Measurements from ENCODE around the gene IFT122. TPM values are rescaled to one million over a fixed set of nuclear protein-coding genes. Genes with fewer than 3 reads are reported as not detected.
"Not testable (repeated sequence)": the region's sequence is repeated elsewhere in the genome, so short reads cannot be mapped to it uniquely, and the experiment has no call there.

IFT122 gene, protein sequence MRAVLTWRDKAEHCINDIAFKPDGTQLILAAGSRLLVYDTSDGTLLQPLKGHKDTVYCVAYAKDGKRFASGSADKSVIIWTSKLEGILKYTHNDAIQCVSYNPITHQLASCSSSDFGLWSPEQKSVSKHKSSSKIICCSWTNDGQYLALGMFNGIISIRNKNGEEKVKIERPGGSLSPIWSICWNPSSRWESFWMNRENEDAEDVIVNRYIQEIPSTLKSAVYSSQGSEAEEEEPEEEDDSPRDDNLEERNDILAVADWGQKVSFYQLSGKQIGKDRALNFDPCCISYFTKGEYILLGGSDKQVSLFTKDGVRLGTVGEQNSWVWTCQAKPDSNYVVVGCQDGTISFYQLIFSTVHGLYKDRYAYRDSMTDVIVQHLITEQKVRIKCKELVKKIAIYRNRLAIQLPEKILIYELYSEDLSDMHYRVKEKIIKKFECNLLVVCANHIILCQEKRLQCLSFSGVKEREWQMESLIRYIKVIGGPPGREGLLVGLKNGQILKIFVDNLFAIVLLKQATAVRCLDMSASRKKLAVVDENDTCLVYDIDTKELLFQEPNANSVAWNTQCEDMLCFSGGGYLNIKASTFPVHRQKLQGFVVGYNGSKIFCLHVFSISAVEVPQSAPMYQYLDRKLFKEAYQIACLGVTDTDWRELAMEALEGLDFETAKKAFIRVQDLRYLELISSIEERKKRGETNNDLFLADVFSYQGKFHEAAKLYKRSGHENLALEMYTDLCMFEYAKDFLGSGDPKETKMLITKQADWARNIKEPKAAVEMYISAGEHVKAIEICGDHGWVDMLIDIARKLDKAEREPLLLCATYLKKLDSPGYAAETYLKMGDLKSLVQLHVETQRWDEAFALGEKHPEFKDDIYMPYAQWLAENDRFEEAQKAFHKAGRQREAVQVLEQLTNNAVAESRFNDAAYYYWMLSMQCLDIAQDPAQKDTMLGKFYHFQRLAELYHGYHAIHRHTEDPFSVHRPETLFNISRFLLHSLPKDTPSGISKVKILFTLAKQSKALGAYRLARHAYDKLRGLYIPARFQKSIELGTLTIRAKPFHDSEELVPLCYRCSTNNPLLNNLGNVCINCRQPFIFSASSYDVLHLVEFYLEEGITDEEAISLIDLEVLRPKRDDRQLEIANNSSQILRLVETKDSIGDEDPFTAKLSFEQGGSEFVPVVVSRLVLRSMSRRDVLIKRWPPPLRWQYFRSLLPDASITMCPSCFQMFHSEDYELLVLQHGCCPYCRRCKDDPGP
- 100 to 1,000 TPM; 125 to 168 TPM for total RNA-seq
- 218 TPM for polyA plus RNA-seq (ENCODE audit: insufficient read depth, low read depth, low replicate concordance)
- long read RNA-seq, donor 1, partial matches to known transcripts = 0 of 4 reads
- long read RNA-seq, donor 1, other reads (novel, unspliced or antisense) = 0 of 4 reads
- long read RNA-seq, donor 2, partial matches to known transcripts = 5 of 6 reads
- long read RNA-seq, donor 2, other reads (novel, unspliced or antisense) = 0 of 6 reads

DNA sequence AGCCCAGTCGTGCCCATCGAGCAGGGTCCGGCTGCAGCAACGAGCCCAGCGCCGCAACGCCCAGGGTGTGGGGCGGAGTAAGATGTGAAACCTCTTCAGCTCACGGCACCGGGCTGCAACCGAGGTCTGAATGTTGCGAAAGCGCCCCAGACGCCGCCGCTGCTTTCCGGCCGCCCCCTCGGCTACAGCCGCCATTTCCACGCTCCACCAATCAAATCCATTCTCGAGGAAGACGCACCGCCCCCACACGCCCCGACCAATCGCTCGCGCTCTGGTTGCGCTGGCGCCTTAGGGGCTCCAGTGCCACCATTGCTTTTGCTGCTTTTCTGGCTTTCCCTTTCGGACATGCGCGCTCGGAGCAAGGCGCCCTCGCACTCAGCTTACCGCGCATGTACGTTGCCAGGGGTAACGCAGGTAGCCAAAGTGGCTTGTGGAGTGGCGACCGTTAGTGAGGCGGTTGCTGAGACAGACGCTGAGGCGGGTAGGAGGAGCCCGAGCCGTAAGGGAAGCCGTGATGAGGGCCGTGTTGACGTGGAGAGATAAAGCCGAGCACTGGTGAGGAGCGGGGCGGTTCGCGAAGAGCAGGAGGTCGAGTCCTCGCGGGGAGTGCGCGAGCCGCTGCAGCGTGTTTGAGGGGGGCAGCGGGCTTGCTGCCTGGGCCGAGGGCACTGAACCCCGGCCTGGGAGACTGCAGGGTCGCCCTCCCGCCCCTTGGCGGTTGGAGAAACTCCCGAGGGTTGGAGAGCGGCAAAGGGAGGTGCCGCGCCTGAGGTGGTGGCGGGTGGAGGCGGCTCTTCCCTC lies at the start of gene IFT122, which contains the start of gene MBD4:
Gene IFT122 (plus strand): TSS at position 408 of the 801 bp plus-strand sequence. CDS start 107 bp downstream, at position 515.
Gene MBD4 (minus strand): TSS at position 132 of the 801 bp plus-strand sequence. CDS start 115 bp downstream, at position 17.
- no peaks in the 10 kb centered on the region for H3K9me3 ChIP-seq
- no peaks in the 10 kb centered on the region for H3K27me3 ChIP-seq
- TF ChIP-seq, protein P1, sequence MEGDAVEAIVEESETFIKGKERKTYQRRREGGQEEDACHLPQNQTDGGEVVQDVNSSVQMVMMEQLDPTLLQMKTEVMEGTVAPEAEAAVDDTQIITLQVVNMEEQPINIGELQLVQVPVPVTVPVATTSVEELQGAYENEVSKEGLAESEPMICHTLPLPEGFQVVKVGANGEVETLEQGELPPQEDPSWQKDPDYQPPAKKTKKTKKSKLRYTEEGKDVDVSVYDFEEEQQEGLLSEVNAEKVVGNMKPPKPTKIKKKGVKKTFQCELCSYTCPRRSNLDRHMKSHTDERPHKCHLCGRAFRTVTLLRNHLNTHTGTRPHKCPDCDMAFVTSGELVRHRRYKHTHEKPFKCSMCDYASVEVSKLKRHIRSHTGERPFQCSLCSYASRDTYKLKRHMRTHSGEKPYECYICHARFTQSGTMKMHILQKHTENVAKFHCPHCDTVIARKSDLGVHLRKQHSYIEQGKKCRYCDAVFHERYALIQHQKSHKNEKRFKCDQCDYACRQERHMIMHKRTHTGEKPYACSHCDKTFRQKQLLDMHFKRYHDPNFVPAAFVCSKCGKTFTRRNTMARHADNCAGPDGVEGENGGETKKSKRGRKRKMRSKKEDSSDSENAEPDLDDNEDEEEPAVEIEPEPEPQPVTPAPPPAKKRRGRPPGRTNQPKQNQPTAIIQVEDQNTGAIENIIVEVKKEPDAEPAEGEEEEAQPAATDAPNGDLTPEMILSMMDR (IDR thresholded peaks at IDR 0.05) = no peak
- peak; percentile 23 for TF ChIP-seq POLR2A (IDR thresholded peaks at IDR 0.05)
- peaks cover 24% of the 10 kb centered on the region for H3K4me1 ChIP-seq
- WGBS, 2 donors = 0 to 1% methylated on average over 21 to 75 of the region's 75 CpGs
- peak; percentile 98 for DNase-seq
- intact Hi-C loops (cut with DNase I; ENCODE audit: low total_unique reads) = no loop called here
- H3K4me3 ChIP-seq = peak within 1 kb of the TSS; percentile 80 to 86
- H3K36me3 ChIP-seq (ENCODE audit: low read depth, missing control alignments) = no peaks in the 10 kb centered on the region
- peak within 1 kb of the TSS; percentile 83 to 90 for H3K27ac ChIP-seq

DNA sequence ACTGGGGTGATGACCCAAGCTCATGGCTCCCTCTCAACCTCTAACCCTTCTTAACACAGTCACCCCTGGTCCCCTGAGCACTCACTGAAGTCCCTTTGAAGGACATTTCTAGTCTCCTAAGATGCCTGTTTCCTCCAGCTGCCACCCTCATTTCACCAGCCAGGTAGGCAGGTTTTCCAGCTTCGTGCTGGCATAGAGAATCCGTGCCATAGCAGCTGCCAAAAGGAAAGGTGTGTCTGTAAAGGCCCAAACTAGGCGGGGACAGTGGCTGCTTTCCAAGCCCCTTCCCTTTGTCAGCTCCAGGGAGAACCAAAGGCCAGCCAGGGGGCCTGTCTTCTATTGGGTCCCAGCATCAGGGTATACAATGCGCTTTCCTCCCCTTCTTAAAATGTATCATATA lies 48.4 kb upstream of the IFT122 start:
- H3K4me3 ChIP-seq; DNase-seq; H3K36me3 ChIP-seq (ENCODE audit: low read depth, missing control alignments); H3K9me3 ChIP-seq; H3K27me3 ChIP-seq; H3K4me1 ChIP-seq; H3K27ac ChIP-seq; intact Hi-C loops (cut with DNase I; ENCODE audit: low total_unique reads): not testable (repeated sequence)
- WGBS, 2 donors = 84 to 89% methylated on average over 4 of the region's 4 CpGs

DNA sequence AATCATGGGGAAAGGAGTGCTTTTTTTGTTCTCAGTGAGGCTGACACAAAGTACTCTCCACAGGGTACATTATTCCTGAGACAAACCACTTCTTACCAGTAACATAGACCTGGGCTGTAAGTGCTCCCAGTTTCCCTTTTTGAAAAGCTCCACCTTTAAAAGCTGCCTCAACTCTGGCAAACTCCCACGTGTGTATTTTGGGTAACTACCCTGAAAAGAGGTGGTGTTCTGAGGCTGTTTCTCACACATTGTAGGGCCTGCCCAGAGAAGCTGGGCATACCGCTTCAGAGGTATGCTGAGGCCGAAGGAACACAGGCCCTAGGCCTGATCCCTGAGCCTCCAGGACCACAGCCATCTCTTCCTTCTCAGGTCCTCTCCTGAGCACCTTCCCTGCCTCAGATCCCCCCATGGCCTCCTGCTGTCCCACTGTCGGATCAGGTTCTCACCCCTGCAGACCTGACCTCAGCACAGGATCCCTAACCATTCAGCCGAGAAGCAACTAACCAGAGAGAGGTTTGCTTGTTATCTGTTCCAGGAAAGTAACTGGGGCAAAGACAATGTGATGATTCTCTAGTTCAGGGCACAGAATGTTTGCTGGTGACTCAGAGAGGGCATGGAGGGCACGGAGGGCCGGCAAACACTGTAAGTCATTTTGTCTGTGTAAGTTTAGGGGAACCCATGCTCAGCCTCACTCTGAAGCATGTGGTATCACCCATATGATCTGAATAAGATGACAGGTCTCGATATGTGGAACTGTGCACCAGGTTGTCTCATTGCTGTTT lies 47.7 kb upstream of the IFT122 start:
- H3K36me3 ChIP-seq (ENCODE audit: low read depth, missing control alignments); H3K9me3 ChIP-seq: not testable (repeated sequence)

DNA sequence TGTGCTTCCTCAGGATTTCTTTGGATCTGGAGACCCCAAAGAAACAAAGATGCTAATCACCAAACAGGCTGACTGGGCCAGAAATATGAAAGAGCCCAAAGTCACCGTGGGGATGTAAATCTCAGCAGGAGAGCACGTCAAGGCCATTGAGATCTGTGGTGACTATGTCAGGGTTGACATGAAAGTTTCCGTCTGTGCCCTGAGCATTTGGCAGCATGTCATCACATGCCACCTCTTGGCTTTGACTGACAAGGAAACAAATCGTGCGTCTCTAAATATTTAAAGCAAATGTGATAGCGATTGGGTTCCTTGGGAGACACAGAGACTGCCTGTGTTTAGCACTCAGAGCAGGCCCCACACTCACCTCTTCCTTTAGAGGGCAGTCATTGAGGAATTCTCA lies 46.8 kb upstream of the IFT122 start:
- WGBS, 2 donors = 71 to 74% methylated on average over 6 of the region's 6 CpGs
- H3K9me3 ChIP-seq = no peaks in the 10 kb centered on the region
- intact Hi-C loops (cut with DNase I; ENCODE audit: low total_unique reads) = no loop called here
- DNase-seq = no peak
- no peaks in the 10 kb centered on the region for H3K27me3 ChIP-seq
- H3K4me3 ChIP-seq = no peak overlapping the region
- TF ChIP-seq POLR2A (IDR thresholded peaks at IDR 0.05) = no peak
- TF ChIP-seq, protein P1 (IDR thresholded peaks at IDR 0.05) = no peak
- peaks cover 14% of the 10 kb centered on the region for H3K4me1 ChIP-seq
- no peaks in the 10 kb centered on the region for H3K36me3 ChIP-seq (ENCODE audit: low read depth, missing control alignments)
- no peak overlapping the region for H3K27ac ChIP-seq

More for the DNA sequence above, 47.7 kb upstream of the IFT122 start:
- H3K27me3 ChIP-seq; H3K4me3 ChIP-seq; H3K4me1 ChIP-seq; DNase-seq; H3K27ac ChIP-seq; intact Hi-C loops (cut with DNase I; ENCODE audit: low total_unique reads): not testable (repeated sequence)
- WGBS, 2 donors = 78 to 90% methylated on average over 4 to 8 of the region's 8 CpGs

DNA sequence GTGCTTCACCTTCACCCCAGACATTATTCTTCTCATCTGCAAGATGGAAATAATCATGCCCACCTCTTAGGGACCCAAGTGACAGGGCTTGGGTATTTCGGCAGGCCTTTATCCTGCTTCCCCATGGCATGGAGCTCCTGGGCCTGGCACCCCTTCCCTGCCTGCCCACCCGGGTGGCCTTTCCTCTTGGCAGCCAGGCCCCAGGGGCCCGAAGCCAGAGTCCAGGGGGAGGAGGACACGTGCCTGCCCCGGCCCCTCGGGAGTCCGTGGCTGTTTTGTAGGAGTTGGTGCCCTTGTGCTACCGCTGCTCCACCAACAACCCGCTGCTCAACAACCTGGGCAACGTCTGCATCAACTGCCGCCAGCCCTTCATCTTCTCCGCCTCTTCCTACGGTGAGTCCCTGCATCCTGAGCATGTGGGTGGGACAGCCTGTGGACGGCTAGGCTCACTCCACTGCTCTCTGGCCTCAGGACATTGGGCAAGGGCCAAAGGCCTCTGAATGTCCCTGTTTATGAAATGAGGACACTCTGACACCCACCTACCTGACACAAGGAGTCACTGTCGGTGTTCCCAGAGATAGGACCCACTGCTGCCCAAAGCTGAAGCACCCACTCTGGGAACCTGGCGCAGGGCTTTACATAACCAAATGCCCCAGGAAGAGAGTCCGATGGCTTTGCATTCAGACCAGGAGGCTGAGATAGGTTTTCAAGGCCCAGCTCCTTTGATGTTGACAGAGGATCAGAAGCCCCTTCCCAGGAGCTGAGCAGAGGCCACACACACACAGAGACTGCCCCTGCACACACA lies 46.1 kb upstream of the IFT122 start:
- H3K27me3 ChIP-seq; H3K27ac ChIP-seq; intact Hi-C loops (cut with DNase I; ENCODE audit: low total_unique reads); DNase-seq; H3K9me3 ChIP-seq; H3K36me3 ChIP-seq (ENCODE audit: low read depth, missing control alignments); H3K4me3 ChIP-seq: not testable (repeated sequence)
- WGBS, 2 donors = 84% methylated on average over 16 of the region's 17 CpGs; no CpG with 5 or more reads in 1 of the 2 donors
- H3K4me1 ChIP-seq = peaks cover 16% of the 10 kb centered on the region

Measured in testis (tissue), 5 donors.